Stimulated activated CD8-positive, alpha-beta memory T cell treated with anti-CD3 and anti-CD28 coated beads, Interleukin-2, amount 100 ng/mL, for 48 hours (primary cell): ENCODE data around the gene LEUTX.

Experiments
- DNase-seq, 2 donors: peaks; one replicate each; pipeline ENCODE4 v3.0.0-alpha.2; 2020; ENCODE audit warnings: low read depth in 2 of 2

Gene LEUTX

DNA sequence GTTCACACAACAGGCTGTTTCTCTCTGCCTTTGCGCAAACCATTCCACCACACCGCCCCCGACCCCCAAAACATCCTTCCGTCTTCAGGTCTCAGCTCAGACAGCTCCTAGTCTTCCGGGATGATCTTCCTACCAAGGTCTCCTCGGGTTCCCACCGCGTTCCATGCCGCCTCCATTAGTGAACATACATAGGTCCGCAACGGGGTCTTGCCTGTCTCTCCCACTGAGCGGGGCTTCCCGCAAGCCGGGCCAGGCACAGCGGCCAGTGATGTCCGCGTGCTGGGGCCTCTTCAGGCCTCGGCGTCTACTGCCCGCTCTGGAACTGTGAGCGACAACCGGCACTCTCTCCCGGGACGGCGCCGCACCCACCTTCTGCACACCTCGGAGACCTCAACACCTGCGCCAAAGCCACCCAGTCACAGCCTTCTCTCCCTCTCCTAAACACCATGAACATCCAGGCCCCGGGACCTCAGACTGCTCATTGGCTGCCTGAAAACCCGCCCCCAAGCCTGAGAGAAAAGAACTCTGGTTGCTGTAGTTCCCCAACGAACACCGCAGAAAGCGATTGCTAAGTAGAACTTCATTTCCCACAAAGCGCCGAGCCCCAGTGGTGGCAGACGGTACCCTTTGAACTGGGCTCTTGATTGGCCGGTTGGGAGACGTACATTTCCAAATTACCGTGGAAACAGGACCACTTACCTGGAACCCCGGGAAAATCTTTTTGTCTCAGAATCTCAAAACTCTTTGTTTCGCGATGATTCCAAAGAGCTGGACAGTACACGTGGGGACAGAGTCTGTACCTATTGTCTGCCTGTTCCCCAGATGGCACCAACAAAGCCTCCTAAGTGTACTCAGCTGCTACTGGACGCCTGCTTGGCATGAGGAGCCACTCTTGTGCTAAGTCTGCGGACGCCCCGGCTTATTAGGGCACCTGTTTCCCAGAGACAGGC, 45.8 kb downstream of the LEUTX start:
- peak; percentile 64 to 80 for DNase-seq

DNA sequence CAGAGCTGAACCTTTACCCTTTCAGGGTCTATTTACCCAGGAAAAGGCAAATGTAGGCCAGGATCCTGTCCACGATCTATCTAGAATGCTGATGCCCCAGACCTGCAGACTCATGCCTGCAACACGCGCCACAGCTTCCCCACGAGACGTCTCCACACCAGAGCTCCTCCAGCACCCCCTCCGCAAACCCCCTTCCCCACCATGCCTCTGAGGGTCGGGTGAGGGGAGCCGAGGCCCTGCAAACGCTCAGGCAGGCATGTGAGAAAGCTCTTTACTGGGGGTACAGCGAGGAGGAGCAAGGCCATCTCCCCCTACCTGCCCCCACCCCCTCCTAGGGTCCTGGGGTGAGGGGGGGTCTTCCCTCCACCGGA, 46.4 kb downstream of the LEUTX start:
- no peak for DNase-seq

DNA sequence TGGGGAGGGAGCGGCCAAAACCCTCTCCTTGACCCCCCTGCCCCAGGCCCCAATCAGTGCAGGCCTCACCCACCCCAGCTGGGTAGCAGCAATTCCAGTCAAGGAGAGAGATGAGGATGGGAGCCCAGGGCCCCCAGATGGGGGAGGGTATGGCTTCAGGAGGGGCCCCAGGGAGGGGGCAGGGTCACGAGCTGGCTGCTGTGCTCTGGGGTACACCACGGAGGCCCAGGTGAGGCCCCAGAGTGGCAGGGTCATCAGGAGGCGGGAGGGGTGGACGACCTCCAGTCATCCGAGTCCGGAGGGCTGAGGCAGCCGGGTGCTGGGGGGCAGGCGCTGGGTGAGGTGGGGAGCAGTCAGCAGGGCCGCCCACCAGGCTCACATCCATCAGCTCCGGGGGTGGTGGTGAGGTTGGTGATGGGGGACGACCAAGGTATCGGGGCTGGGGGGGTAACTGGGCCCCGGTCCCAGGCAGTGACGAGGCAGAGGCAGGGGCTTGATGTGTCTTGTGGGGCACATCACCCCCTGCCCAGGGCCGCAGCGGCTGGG, 47.0 kb downstream of the LEUTX start:
- DNase-seq: no peak

DNA sequence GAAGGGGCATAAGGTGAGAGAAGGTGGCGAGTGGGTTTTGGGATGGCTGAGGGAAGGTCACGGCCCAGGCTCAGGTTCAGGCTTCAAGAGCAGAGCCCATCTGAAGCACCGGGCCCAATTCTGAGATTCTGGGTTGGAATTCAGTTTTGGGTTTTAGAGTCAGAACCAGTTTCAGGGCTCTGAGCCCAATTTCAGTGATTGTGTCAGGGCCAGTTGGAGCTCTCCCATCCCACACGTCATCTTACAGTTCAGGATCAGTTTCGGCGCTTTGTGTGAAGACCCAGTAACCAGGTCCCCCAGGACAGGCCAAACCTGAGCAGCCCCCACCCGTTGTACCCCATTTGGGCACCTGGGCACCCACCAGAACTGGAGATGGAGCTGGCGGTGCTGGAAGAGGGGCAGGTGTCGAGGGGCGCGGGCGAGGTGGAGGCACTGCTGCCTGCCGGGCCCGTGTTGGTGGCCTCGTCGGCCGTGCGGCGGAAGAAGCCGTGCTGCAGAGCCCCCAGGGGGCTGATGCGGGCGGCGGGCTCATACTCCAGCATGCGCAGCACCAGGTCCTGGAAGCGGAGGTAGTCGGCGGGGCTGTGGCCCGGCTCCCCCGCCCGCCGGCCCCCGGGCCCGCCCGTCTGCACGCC, 47.8 kb downstream of the LEUTX start:
- no peak for DNase-seq

DNA sequence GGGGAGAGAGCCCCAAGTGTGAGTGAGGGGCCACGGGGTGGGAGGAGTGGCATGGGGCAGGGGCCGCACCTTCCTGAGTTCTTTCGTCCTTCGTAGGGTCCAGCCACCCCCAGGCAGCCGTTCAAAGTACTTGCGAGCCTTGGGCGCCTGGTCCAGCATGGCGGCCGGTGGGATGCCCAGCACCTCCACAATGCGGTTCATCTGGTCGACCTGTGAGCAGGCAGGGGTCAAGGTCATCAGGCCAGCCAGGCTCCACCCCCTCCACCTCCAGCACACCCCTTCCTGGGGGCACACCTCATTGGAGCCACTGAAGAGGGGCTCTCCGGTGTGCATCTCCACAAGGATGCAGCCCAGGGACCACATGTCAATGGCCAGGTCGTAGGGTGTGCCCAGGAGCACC, 48.6 kb downstream of the LEUTX start:
- no peak for DNase-seq

DNA sequence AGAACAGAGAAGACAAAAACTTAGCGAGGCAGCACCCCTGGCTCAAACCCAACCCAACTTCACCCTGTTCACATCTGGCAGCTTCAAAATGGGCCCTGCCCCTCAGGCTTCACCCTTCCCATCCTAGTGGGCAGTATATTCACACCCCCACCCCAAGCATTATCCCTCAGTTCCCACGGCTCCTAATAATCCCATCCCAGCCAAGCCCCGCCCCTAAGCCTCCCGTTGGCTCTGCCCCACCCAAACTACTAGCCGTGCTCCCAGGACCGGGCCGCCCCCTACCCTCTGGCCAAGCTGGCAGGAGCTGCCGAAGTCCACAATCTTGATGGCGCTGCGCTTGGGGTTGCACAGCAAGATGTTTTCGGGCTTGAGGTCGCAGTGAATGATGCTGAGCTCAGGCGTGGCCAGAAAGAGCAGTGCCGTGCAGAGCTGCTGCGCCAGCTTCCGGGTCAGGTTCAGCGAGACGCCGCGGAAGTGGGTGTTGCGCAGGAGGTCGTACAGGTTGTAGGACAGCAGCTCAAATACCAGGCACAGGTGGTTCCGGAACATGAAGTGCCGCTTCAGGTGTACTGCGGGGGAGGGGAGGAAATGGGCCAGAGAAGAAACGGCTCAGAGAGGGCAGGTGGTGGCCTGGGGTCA, 49.5 kb downstream of the LEUTX start:
- no peak for DNase-seq

DNA sequence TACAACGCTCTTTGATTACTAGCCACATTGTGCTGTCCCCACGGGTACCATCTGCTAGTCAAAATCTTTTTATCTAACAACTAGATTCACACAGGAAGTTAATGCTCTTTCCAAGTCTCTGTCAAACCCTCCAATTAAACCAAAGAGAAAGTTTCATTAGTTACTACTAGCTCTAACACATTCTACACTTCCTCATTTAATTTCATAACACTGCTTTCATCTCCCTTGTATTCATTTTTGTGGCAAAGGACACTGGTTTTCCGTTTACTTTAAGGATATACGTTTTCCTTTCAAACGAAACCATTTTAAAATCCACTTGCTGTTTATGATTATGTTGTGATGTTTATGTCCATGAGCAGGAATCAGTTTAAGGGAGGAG, 50.0 kb downstream of the LEUTX start:
- no peak for DNase-seq

DNA sequence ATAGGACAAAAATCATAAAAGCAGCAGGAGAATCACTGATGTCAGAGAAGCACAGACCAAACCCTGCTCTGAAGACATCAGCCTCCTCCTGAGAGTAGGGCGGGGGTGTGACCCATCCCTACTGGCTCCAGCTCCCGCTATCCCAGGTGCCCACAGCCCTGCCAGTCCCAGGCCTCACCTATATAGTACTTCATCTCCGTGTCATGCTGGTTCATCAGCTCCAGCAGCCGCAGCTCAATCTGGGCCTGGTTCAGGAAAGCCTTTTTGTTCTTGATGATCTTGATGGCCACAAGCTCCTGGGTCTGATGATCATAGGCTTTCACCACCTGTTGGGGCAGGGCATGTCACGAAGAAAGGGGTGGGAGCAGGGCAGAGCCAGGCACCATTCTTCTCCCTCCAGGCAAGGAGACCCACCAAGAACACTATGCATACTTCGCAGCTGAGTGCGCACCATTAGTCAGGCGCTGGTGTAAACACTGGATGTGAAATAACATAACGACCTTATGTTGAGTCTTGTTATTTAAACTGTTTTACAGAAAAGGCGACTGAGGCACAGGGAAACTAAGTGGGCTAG, 51.1 kb downstream of the LEUTX start:
- DNase-seq: no peak

DNA sequence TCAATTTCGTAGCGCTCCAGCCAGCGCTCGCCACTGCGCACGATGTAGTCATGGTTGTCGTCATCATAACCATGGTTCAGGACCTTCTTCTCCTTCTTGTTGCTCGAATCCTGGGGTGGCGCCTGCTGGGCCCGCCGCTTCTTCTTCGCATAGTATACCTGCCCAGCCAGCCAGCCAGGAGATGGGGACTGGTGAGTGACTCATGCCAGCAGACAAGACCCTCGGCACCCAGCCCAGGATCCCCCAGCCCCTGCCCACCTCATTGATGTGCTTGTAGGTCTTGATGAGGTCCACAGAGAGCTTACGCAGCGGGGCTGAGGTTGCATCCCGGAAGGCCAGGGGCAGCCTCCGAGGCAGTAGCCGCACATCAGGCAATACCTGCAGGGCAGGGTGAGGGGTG, 51.8 kb downstream of the LEUTX start:
- no peak for DNase-seq

DNA sequence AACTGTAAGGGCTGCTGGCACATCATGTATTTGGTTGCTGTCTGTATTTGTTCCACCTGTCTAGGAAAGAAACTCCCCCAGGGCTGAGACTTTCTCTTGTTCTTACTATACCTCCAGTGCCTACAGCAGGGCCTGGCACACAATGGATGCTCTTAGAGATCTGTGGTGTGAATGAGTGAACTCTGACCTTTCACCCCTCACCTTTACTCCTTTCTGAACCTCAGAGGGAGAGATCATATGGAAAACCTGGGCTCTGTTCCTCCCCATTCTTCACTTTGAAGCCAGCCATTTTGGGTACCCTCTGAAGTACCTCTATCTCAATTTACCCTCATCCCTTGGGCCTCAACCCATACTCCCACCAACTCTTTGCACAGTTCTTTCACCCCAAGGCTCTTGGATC, 52.2 kb downstream of the LEUTX start:
- DNase-seq: no peak

DNA sequence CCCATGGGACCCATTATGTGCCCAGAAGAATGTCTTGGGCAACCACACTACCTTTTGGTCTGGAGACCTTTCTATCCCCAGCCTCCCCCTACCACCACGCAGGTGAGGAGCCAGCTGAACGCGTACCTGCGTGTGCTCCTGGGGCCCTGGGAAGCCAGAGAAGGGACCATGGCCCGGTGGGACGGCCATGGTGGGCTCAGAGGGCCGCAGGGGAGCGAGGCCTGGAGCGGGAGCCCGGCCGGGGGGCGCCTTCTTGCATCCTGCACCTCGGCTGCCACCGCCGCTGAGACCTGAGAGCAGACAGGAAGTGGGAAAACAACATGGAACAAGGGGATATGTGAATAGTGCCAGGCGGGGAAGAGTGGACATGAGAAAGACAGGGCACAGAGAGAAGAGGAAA, 53.0 kb downstream of the LEUTX start:
- DNase-seq: no peak

DNA sequence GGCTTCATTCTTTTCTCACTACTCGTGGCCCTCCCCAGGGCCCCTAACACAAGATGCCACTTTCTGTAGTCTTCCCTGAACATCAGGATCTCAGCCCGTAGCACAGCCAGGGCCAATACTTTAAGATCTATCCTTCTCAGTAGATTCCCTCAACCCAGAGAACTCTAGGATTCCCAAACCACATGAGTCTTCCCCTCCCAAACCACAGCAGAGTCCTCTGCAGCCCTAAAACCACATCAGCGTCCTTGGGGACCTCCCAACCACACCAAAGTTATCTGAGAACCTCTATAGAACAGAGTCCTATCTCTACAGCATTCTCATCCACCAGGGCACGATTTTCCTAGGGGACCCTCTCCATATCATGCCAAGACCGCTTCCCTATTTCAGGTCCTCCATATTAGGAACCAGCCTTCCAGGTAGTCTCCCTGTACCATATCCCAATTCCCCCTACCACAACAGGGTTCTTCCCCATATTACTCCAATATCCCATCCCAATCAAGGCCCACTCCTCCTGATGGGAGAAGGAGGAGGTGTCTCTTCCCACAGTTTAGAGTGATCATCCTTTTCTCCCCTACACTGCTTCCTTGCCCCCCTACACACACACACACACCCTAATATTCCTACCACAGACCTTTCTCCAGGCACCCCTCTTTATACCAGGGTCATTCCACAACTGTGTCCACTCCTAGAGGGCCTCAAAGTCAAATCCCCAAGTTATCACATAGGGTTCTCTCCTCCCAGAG, 53.9 kb downstream of the LEUTX start:
- no peak for DNase-seq

DNA sequence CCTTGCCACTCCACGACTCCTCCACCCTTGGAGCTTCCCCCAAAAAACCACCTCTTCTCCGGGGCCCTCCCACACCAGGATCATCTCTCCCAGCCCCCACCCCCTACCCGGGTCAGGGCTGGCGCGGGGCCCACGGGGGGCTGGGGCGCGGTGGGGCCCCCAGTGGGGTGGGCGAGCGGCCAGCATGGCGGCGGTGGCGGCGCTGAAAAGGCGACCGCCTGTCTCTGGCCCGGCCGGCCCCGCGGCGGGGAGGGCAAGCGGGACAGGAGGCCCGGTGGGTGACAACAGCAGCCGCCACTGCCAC, 54.5 kb downstream of the LEUTX start:
- no peak for DNase-seq

DNA sequence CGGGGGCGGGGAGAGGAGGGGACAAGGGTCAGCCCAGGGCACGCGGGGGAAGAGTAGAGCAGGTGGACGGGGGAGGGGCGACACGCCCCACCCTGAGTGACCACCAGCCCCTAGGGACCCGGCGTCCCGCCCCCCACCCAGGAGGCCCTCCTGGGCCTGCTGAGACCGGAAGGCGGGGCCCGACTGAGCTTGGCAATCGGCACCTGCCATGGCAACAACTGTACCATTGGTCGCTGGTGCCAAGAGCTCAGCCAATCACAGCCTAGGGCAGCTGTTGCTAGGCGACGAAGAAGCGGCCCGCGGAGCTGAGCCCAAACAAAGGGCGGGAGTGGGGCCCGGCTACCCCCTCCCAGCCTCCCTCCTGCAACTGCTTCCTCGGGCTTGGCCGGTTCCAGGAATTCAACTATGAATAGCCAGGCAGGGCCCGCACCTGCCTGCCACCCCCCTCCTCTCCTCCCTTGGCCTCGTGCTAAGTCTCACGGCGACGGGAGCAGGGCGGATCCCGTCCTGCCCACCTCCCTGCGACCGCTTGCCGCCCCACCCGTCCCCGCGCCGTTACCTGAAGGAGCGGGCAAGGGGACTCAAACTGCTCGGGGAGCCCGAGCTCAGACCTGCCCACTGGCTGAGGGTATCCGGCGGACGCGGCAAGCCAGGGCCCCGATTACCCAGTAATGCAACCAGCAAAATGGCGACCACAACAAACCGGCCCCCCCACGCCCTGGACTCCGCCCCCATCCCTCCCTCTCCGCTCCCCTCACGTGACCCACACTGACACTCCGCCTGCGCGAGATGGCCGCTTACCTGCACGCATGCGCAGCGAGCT, 55.0 kb downstream of the LEUTX start, which contains the start of gene DYRK1B:
Gene DYRK1B (minus strand): TSS at position 699 of the 823 bp plus-strand sequence. CDS start 2,295 bp downstream, outside the sequence.
- DNase-seq: peak; percentile 95

DNA sequence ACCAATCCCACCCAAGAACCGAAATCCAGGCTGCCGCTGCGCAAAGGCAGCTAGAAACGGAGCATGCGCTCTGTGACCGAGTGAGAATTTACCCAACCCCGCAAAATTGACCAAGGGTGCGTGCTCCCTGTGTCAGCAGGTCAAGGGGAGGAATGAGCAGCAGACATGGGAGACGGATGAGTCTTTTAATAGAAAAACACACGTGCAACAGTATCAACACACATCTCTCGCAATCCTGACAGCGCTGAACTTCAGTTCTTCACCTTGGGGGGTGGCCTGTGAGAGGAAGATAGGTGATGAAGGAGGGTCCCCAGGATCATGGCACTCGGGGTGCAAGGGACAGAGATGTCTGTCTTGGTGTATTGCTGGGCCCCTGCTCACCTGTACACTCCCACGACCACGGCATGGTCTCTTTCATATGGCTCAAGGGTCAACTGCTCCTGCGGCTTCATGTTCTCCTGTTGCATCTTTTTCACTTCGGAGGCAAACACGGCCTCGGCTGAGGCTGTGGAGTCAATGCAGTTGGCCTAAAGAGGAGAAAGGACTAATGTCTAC, 55.7 kb downstream of the LEUTX start:
- no peak for DNase-seq
